GM23338 (cell line): ENCODE results near the gene JARID2.

Source experiments
- CREB1 ChIP-seq: fragments of 250-450 bp; sonication (Bioruptor Pico); IDR thresholded peaks from 2 replicates; pipeline ENCODE4 v1.5.0; 2020; ENCODE audit warnings: low read depth, mild to moderate bottlenecking, moderate library complexity
- CTCF ChIP-seq, 2 experiments: fragments of 200-600 bp in 1 of 2; sonication (generic) in 1 of 2; conservative IDR thresholded peaks; 2 replicates each; pipeline versions ENCODE4 v1.5.1 to v1.6.1; 2016 to 2017; ENCODE audit warnings: antibody characterized with exemption in 2 of 2, low read depth in 2 of 2, mild to moderate bottlenecking in 2 of 2, moderate library complexity in 1 of 2
- EZH2 ChIP-seq: fragments of 200-600 bp; sonication (generic); IDR thresholded peaks from one replicate; pipeline ENCODE4 v1.8.0; 2017; ENCODE audit warnings: antibody characterized with exemption, mild to moderate bottlenecking, low read depth; ENCODE audit not compliant: unreplicated experiment
- EZH2phosphoT487 ChIP-seq: fragments of 200-600 bp; sonication (generic); IDR thresholded peaks from one replicate; pipeline ENCODE4 v1.8.1; 2018; ENCODE audit warnings: antibody characterized with exemption; ENCODE audit not compliant: unreplicated experiment
- TF ChIP-seq, protein P1 (sequence below): IDR thresholded peaks from one replicate; pipeline ENCODE4 v1.6.1; 2018; ENCODE audit warnings: antibody characterized with exemption; ENCODE audit not compliant: unreplicated experiment

DNA sequence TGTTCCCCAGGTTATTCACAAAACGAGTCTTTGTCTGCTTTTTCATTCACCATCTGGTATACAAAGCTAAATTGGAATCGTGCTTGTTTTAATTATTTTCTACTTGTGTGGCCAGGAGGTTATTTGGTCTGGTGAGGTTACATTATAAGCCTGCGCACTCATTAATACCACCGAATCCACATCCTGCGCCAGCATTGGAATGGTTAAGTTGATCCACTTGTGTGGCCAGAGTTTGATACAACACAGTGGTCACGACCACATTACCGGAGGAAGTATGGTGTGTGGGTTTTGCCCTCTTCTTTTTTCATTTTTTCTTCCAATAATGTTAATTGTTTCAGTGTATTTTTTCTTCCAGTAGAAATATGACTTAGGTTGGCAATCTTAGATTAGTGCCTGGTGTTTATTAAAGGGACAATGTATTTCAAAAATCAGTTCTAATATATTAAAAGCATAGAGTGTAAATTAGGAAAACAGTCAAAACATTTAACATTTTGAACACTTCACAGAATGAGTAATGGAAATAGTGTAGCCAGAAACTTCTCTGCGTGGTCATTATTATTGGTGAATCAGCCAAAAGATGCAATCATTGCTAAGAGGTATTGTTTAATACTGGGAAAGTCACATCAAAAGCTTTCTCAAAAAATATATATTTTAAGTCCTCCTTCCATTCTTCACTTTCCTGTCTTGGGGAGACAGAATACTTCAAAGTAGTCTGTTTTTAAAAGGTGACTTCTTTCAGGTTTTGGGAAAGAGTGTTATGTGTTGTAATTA lies 84.5 kb downstream of the JARID2 start:
- no peak for TF ChIP-seq CTCF (conservative IDR thresholded peaks at IDR 0.05; ENCODE audit: low read depth in 2 of 2)
- no peak for TF ChIP-seq EZH2phosphoT487
- TF ChIP-seq, protein P1, sequence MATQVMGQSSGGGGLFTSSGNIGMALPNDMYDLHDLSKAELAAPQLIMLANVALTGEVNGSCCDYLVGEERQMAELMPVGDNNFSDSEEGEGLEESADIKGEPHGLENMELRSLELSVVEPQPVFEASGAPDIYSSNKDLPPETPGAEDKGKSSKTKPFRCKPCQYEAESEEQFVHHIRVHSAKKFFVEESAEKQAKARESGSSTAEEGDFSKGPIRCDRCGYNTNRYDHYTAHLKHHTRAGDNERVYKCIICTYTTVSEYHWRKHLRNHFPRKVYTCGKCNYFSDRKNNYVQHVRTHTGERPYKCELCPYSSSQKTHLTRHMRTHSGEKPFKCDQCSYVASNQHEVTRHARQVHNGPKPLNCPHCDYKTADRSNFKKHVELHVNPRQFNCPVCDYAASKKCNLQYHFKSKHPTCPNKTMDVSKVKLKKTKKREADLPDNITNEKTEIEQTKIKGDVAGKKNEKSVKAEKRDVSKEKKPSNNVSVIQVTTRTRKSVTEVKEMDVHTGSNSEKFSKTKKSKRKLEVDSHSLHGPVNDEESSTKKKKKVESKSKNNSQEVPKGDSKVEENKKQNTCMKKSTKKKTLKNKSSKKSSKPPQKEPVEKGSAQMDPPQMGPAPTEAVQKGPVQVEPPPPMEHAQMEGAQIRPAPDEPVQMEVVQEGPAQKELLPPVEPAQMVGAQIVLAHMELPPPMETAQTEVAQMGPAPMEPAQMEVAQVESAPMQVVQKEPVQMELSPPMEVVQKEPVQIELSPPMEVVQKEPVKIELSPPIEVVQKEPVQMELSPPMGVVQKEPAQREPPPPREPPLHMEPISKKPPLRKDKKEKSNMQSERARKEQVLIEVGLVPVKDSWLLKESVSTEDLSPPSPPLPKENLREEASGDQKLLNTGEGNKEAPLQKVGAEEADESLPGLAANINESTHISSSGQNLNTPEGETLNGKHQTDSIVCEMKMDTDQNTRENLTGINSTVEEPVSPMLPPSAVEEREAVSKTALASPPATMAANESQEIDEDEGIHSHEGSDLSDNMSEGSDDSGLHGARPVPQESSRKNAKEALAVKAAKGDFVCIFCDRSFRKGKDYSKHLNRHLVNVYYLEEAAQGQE, result no peak
- no peak for TF ChIP-seq EZH2
- TF ChIP-seq CREB1 (CRISPR knock-in tag), result no peak
